Smooth muscle cell (in vitro differentiated cells): Measurements from ENCODE around the gene FOXF2. TPM values are rescaled to one million over a fixed set of nuclear protein-coding genes. Genes with fewer than 3 reads are reported as not detected.

Source experiments
- DNase-seq: peaks from one replicate; lab custom pipeline; 2025; ENCODE audit not compliant: unreplicated experiment; lab: John Stamatoyannopoulos, UW
- H2AFZ ChIP-seq: fragments of 200-600 bp; sonication (generic); 2 replicates; pipeline ENCODE4 v1.6.0; 2016; ENCODE audit warnings: antibody characterized with exemption, low read depth, mild to moderate bottlenecking
- H3F3A ChIP-seq: fragments of 200-600 bp; sonication (generic); 2 replicates; pipeline ENCODE4 v1.6.0; 2017; ENCODE audit warnings: antibody characterized with exemption, low read depth
- H3K27ac ChIP-seq: fragments of 200-600 bp; sonication (generic); 2 replicates; pipeline ENCODE4 v1.5.1; 2016; ENCODE audit warnings: low read depth, mild to moderate bottlenecking
- H3K27me3 ChIP-seq: fragments of 200-600 bp; sonication (generic); 2 replicates; pipeline ENCODE4 v1.6.1; 2016; ENCODE audit warnings: low read depth, mild to moderate bottlenecking
- H3K36me3 ChIP-seq: fragments of 200-600 bp; sonication (generic); 2 replicates; pipeline ENCODE4 v1.5.1; 2016; ENCODE audit warnings: low read depth
- H3K4me1 ChIP-seq: fragments of 200-600 bp; sonication (generic); 2 replicates; pipeline ENCODE4 v1.5.1; 2016; ENCODE audit warnings: low read depth
- H3K4me2 ChIP-seq: fragments of 200-600 bp; sonication (generic); 2 replicates; pipeline ENCODE4 v1.6.0; 2016; ENCODE audit warnings: mild to moderate bottlenecking
- H3K4me3 ChIP-seq: fragments of 200-600 bp; sonication (generic); 2 replicates; pipeline ENCODE4 v1.5.1; 2016; ENCODE audit warnings: mild to moderate bottlenecking
- H3K79me2 ChIP-seq: fragments of 200-600 bp; sonication (generic); 2 replicates; pipeline ENCODE4 v1.6.0; 2016; ENCODE audit warnings: low read depth, mild to moderate bottlenecking
- H3K9ac ChIP-seq: fragments of 200-600 bp; sonication (generic); 2 replicates; pipeline ENCODE4 v1.6.0; 2016; ENCODE audit warnings: low read depth
- H3K9me3 ChIP-seq: fragments of 200-600 bp; sonication (generic); replicated peaks from 2 replicates; pipeline ENCODE4 v1.5.1; 2016; ENCODE audit warnings: low read depth
- H4K20me1 ChIP-seq: fragments of 200-600 bp; sonication (generic); 2 replicates; pipeline ENCODE4 v1.6.0; 2016; ENCODE audit warnings: low read depth
- CTCF ChIP-seq: fragments of 200-600 bp; sonication (generic); IDR thresholded peaks from 2 replicates; pipeline ENCODE4 v1.5.1; 2017; ENCODE audit warnings: borderline replicate concordance, mild to moderate bottlenecking, antibody characterized with exemption; ENCODE audit not compliant: insufficient read depth, poor library complexity, severe bottlenecking
- WGBS: methylation state at CpG from one replicate; pipeline ENCODE4 v1.1.7; 2016; ENCODE audit warnings: low lambda C conversion rate; 5-methylcytosine and 5-hydroxymethylcytosine counted together
- polyA plus RNA-seq: library from polyadenylated mRNA; unstranded; fragments of >200 nt; fragmentation: Nextera tagmentation; extraction: Ambion mirVana; gene quantifications from 2 replicates; pipeline ENCODE4 v1.2.1, GENCODE V29; 2016
- total RNA-seq: library from RNA; depleted of rRNA; stranded (reverse); fragments of >200 nt; gene quantifications from 2 replicates; pipeline ENCODE4 v1.2.3, GENCODE V29; 2014

FOXF2 gene
- total and polyA plus RNA-seq, 2 experiments from 2014 or later, result 3.5 to 4.8 TPM

- no peak for DNase-seq
- no peaks in the 10 kb centered on the region for H3K27me3 ChIP-seq
- no peaks in the 10 kb centered on the region for H3K9me3 ChIP-seq
- no peak overlapping the region for H2AFZ ChIP-seq
- H3K4me2 ChIP-seq, result no peak overlapping the region
- H3K4me1 ChIP-seq, result peaks cover 16% of the 10 kb centered on the region
- H3K79me2 ChIP-seq, result no peaks in the 10 kb centered on the region
- WGBS, result 93% methylated on average over 9 of the region's 9 CpGs
- H4K20me1 ChIP-seq, result no peaks in the 10 kb centered on the region
- H3F3A ChIP-seq, result no peaks in the 10 kb centered on the region
- H3K4me3 ChIP-seq, result no peak overlapping the region
- no peak overlapping the region for H3K9ac ChIP-seq
- no peak overlapping the region for H3K27ac ChIP-seq
- TF ChIP-seq CTCF, result no peak
- no peaks in the 10 kb centered on the region for H3K36me3 ChIP-seq
Measured at GRCh38 chr6:1362643-1363042, 26.7 kb upstream of the FOXF2 start.

- Histone ChIP-seq H3K9ac (no peak overlapping the region), H2AFZ (no peak overlapping the region), H3K27ac (no peak overlapping the region), H3K36me3 (no peaks in the 10 kb centered on the region), H3K4me2 (no peak overlapping the region), H3K27me3 (no peaks in the 10 kb centered on the region), H3F3A (no peaks in the 10 kb centered on the region), H3K79me2 (no peaks in the 10 kb centered on the region), H4K20me1 (no peaks in the 10 kb centered on the region), H3K4me1 (peaks cover 16% of the 10 kb centered on the region), H3K4me3 (no peak overlapping the region), H3K9me3 (no peaks in the 10 kb centered on the region)
- TF ChIP-seq CTCF, result no peak
- DNase-seq, result no peak
- WGBS, result 85% methylated on average over 4 of the region's 4 CpGs
Measured at GRCh38 chr6:1363298-1363697, 26.1 kb upstream of the FOXF2 start.

GRCh38 chr6:1363729-1364572 is 25.4 kb upstream of the FOXF2 start:
- Histone ChIP-seq H4K20me1 (no peaks in the 10 kb centered on the region), H3K79me2 (no peaks in the 10 kb centered on the region), H3K4me1 (peaks cover 16% of the 10 kb centered on the region), H3K27ac (peak overlapping the region; percentile 37), H3K9ac (no peak overlapping the region), H3K27me3 (no peaks in the 10 kb centered on the region), H3K4me2 (peak overlapping the region; percentile 15), H2AFZ (no peak overlapping the region), H3K36me3 (no peaks in the 10 kb centered on the region), H3F3A (no peaks in the 10 kb centered on the region), H3K9me3 (no peaks in the 10 kb centered on the region), H3K4me3 (no peak overlapping the region)
- peak; percentile 30 for TF ChIP-seq CTCF
- no peak for DNase-seq
- 60% methylated on average over 16 of the region's 16 CpGs for WGBS

GRCh38 chr6:1364791-1365190 is 24.6 kb upstream of the FOXF2 start:
- peak overlapping the region; percentile 37 for H3K27ac ChIP-seq
- peak overlapping the region; percentile 15 for H3K4me2 ChIP-seq
- H3F3A ChIP-seq, result no peaks in the 10 kb centered on the region
- no peaks in the 10 kb centered on the region for H3K36me3 ChIP-seq
- H3K79me2 ChIP-seq, result no peaks in the 10 kb centered on the region
- H3K4me3 ChIP-seq, result no peak overlapping the region
- H3K9me3 ChIP-seq, result no peaks in the 10 kb centered on the region
- no peak for TF ChIP-seq CTCF
- no peaks in the 10 kb centered on the region for H3K27me3 ChIP-seq
- 73% methylated on average over 2 of the region's 2 CpGs for WGBS
- peaks cover 16% of the 10 kb centered on the region for H3K4me1 ChIP-seq
- no peak overlapping the region for H3K9ac ChIP-seq
- no peak overlapping the region for H2AFZ ChIP-seq
- no peaks in the 10 kb centered on the region for H4K20me1 ChIP-seq
- no peak for DNase-seq
